Smooth muscle cell of the coronary artery (primary cell): Measurements from ENCODE around the gene PHTF2. TPM values are rescaled to one million over a fixed set of nuclear protein-coding genes. Genes with fewer than 3 reads are reported as not detected.

Experiments
- total RNA-seq: library from RNA; depleted of rRNA; stranded (reverse); fragments of >200 nt; gene quantifications from 2 replicates; pipeline ENCODE4 v1.2.3, GENCODE V29; 2014; ENCODE audit warnings: low replicate concordance

Gene PHTF2
- 5.9 and 22.9 TPM in 2 replicates for total RNA-seq

GRCh38 chr7:77798394-77799077, at the start of gene PHTF2, which contains the start of gene TMEM60:
Gene PHTF2 (plus strand): TSS chr7:77798773.
Gene TMEM60 (minus strand): TSS chr7:77798434. CDS start chr7:77794373, 4,061 bp downstream.

Other genes with a start within 250 kb of the PHTF2 start
- 14.5 and 14.7 TPM in 2 replicates for gene RSBN1L, start 102.3 kb upstream of the PHTF2 start, total RNA-seq
- 13.5 and 13.7 TPM in 2 replicates for gene TMEM60, start 339 bp upstream of the PHTF2 start, total RNA-seq